ENCODE results near the gene SEZ6L. TPM values are rescaled to one million over a fixed set of nuclear protein-coding genes. Genes with fewer than 3 reads are reported as not detected.

The SEZ6L gene
- total RNA-seq, 4 donors from 2014 or later = under 0.01 TPM; not detected in 3

GRCh38 chr22:26265909-26266308 is 96.6 kb downstream of the SEZ6L start:
- no peak for TF ChIP-seq POLR2A (IDR thresholded peaks at IDR 0.05)
- TF ChIP-seq, protein P1, sequence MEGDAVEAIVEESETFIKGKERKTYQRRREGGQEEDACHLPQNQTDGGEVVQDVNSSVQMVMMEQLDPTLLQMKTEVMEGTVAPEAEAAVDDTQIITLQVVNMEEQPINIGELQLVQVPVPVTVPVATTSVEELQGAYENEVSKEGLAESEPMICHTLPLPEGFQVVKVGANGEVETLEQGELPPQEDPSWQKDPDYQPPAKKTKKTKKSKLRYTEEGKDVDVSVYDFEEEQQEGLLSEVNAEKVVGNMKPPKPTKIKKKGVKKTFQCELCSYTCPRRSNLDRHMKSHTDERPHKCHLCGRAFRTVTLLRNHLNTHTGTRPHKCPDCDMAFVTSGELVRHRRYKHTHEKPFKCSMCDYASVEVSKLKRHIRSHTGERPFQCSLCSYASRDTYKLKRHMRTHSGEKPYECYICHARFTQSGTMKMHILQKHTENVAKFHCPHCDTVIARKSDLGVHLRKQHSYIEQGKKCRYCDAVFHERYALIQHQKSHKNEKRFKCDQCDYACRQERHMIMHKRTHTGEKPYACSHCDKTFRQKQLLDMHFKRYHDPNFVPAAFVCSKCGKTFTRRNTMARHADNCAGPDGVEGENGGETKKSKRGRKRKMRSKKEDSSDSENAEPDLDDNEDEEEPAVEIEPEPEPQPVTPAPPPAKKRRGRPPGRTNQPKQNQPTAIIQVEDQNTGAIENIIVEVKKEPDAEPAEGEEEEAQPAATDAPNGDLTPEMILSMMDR (IDR thresholded peaks at IDR 0.05) = no peak
- no peak for DNase-seq
- H3K27ac ChIP-seq = no peak overlapping the region
- H3K36me3 ChIP-seq = no peaks in the 10 kb centered on the region
- no peak overlapping the region for H3K4me3 ChIP-seq
- intact Hi-C loops (cut with DNase I) = no loop called here
- no peaks in the 10 kb centered on the region for H3K9me3 ChIP-seq
- H3K27me3 ChIP-seq = peaks cover 0 to 57% (median 0%) of the 10 kb centered on the region in 4 donors
- no peaks in the 10 kb centered on the region for H3K4me1 ChIP-seq
- 72 to 83% methylated on average over 5 to 6 of the region's 6 CpGs for WGBS, 2 donors

DNA sequence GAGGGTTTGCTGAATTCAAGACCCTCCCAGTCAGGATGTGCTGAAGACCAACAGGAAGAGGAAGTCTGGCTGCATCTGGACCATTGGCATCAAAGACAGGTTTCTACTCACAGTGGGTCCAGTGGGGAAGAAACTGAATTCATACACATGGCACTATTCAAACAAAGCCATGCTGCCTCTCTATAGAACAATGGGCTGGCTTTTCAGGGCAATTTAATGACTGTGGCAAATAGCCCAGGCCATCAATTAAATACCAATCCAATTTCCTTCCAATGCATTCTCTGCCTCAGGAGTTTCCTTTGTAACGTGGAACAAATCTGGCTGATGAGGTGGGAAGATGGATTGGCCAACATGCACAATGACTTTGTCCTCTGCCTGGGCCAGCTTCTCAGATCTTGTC is 98.6 kb downstream of the SEZ6L start:
- DNase-seq = no peak
- TF ChIP-seq, protein P1 (IDR thresholded peaks at IDR 0.05) = no peak
- TF ChIP-seq POLR2A (IDR thresholded peaks at IDR 0.05) = no peak
- intact Hi-C loops (cut with DNase I) = no loop called here
- Histone ChIP-seq H3K4me1 (no peaks in the 10 kb centered on the region), H3K27ac (no peak overlapping the region), H3K27me3 (peaks cover 0 to 65% (median 0%) of the 10 kb centered on the region in 4 donors), H3K4me3 (no peak overlapping the region), H3K36me3 (no peaks in the 10 kb centered on the region), H3K9me3 (no peaks in the 10 kb centered on the region)
- 0 to 21% methylated on average over 1 of the region's 1 CpG for WGBS, 2 donors

GRCh38 chr22:26269572-26269971 is 100.3 kb downstream of the SEZ6L start:
- H3K9me3 ChIP-seq = no peaks in the 10 kb centered on the region
- intact Hi-C loops (cut with DNase I) = no loop called here
- WGBS, 2 donors = 41 to 46% methylated on average over 7 of the region's 7 CpGs
- H3K4me1 ChIP-seq = no peaks in the 10 kb centered on the region
- H3K27ac ChIP-seq = no peak overlapping the region
- no peak for TF ChIP-seq POLR2A (IDR thresholded peaks at IDR 0.05)
- TF ChIP-seq, protein P1 (IDR thresholded peaks at IDR 0.05) = no peak
- H3K4me3 ChIP-seq = no peak overlapping the region
- peaks cover 0 to 68% (median 0%) of the 10 kb centered on the region in 4 donors for H3K27me3 ChIP-seq
- no peak for DNase-seq
- no peaks in the 10 kb centered on the region for H3K36me3 ChIP-seq

DNA sequence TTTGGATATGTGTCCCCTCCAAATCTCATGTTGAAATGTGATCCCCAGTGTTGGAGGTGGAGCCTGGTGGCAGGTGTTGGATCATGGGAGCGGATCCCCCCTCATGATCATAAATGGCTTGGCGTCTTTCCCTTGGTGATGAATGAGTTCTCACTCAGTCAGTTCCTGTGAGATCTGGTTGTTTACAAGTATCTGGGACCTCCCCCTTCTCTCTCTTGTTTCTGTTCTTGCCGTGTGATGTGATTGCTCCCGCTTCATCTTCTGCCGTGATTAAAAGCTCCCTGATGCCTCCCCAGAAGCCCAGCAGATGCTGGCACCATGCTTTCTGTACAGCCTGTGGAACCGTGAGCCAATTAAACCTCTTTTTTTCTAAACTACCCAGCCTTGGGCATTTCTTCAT is 102.2 kb downstream of the SEZ6L start:
- no peak overlapping the region for H3K4me3 ChIP-seq
- 41 to 42% methylated on average over 6 of the region's 6 CpGs for WGBS, 2 donors
- DNase-seq = no peak
- no peak overlapping the region for H3K27ac ChIP-seq
- intact Hi-C loops (cut with DNase I) = no loop called here
- no peaks in the 10 kb centered on the region for H3K9me3 ChIP-seq
- H3K27me3 ChIP-seq = peaks cover 0 to 61% (median 0%) of the 10 kb centered on the region in 4 donors
- H3K36me3 ChIP-seq = no peaks in the 10 kb centered on the region
- no peak for TF ChIP-seq POLR2A (IDR thresholded peaks at IDR 0.05)
- TF ChIP-seq, protein P1 (IDR thresholded peaks at IDR 0.05) = no peak
- no peaks in the 10 kb centered on the region for H3K4me1 ChIP-seq

DNA sequence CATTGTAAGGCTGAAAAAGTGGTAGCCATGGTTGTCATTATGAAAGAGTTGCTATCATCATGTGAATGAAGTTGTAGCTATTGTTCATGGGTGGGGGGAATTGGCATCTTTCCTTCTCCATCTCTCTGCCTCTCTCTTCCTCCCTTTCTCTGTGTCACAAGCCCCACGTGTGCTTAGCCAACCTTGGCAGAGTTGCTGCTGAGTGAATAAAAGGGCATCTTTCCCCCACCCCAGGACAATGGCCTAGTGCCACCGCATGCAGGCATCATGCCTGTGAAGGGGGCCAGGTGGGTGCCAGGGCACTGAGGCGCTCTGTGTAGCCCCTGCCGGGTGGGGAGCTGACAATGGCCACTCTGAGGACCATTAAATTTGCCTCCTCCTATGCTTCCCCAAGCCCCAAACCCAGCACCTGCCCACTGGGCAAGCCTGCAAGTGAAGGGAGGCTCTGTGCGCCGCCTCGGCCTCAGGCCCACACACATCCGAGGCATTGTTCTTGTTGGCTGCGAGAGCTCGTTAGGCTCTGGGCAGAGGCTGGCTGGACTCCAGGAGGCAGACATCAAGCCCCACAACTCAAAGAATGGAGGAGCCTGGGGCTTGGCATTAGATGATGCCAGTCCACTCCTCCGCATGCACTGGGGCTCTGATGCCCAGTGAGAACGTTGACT is 103.9 kb downstream of the SEZ6L start:
- H3K36me3 ChIP-seq = no peaks in the 10 kb centered on the region
- H3K4me3 ChIP-seq = no peak overlapping the region
- WGBS, 2 donors = 24 to 62% methylated on average over 2 to 9 of the region's 12 CpGs
- H3K27ac ChIP-seq = no peak overlapping the region
- no peaks in the 10 kb centered on the region for H3K9me3 ChIP-seq
- H3K27me3 ChIP-seq = peaks cover 0 to 70% (median 0%) of the 10 kb centered on the region in 4 donors
- intact Hi-C loops (cut with DNase I) = no loop called here
- TF ChIP-seq, protein P1 (IDR thresholded peaks at IDR 0.05) = no peak
- no peak for TF ChIP-seq POLR2A (IDR thresholded peaks at IDR 0.05)
- no peaks in the 10 kb centered on the region for H3K4me1 ChIP-seq
- no peak for DNase-seq
